DOHH2 (cell line): Measurements from ENCODE around the gene MOGAT1.

Experiments
- H3F3A ChIP-seq: fragments of 200-600 bp; sonication (generic), shearing (Covaris generic); 2 replicates; pipeline ENCODE4 v1.6.0; 2016; ENCODE audit warnings: antibody characterized with exemption, mild to moderate bottlenecking; ENCODE audit not compliant: control insufficient read depth, insufficient read depth
- H3K27ac ChIP-seq: fragments of 200-600 bp; sonication (generic); 2 replicates; pipeline ENCODE4 v1.5.1; 2014; ENCODE audit warnings: low read depth, mild to moderate bottlenecking, low read length, moderate library complexity
- H3K27me3 ChIP-seq: fragments of 200-600 bp; sonication (generic); 2 replicates; pipeline ENCODE4 v1.6.1; 2014; ENCODE audit warnings: mild to moderate bottlenecking, low read length, mixed read lengths; ENCODE audit not compliant: control insufficient read depth
- H3K36me3 ChIP-seq: fragments of 200-600 bp; sonication (generic); 2 replicates; pipeline ENCODE4 v1.6.1; 2014; ENCODE audit warnings: mild to moderate bottlenecking, low read length, moderate library complexity, mixed read lengths; ENCODE audit not compliant: control insufficient read depth
- H3K4me1 ChIP-seq: fragments of 200-600 bp; sonication (generic); 2 replicates; pipeline ENCODE4 v1.6.1; 2014; ENCODE audit warnings: mild to moderate bottlenecking, low read length, mixed read lengths; ENCODE audit not compliant: control insufficient read depth
- H3K4me2 ChIP-seq: fragments of 200-600 bp; sonication (generic); 2 replicates; pipeline ENCODE4 v1.6.0; 2014; ENCODE audit warnings: mild to moderate bottlenecking, low read length, moderate library complexity
- H3K4me3 ChIP-seq: fragments of 200-600 bp; sonication (generic); 2 replicates; pipeline ENCODE4 v1.5.1; 2014; ENCODE audit warnings: mild to moderate bottlenecking, low read length, mixed read lengths
- H3K79me2 ChIP-seq: fragments of 200-600 bp; sonication (generic); 2 replicates; pipeline ENCODE4 v1.6.1; 2014; ENCODE audit warnings: mild to moderate bottlenecking, low read length, mixed read lengths; ENCODE audit not compliant: control insufficient read depth
- H3K9me2 ChIP-seq: fragments of 200-600 bp; sonication (generic); replicated peaks from 2 replicates; pipeline ENCODE4 v1.6.1; 2014; ENCODE audit warnings: mild to moderate bottlenecking, low read length, mixed read lengths; ENCODE audit not compliant: control insufficient read depth
- H3K9me3 ChIP-seq: fragments of 200-600 bp; sonication (generic); 2 replicates; pipeline ENCODE4 v1.6.1; 2014; ENCODE audit warnings: antibody characterized with exemption, low read length, mixed read lengths; ENCODE audit not compliant: control insufficient read depth, insufficient read depth
- H4K20me1 ChIP-seq: fragments of 200-600 bp; sonication (generic); 2 replicates; pipeline ENCODE4 v1.6.0; 2014; ENCODE audit warnings: low read depth, mild to moderate bottlenecking, antibody characterized with exemption, low read length, moderate library complexity; ENCODE audit not compliant: control insufficient read depth, insufficient read depth
- EZH2phosphoT487 ChIP-seq: fragments of 200-600 bp; sonication (generic); IDR thresholded peaks from 2 replicates; pipeline ENCODE4 v1.6.1; 2017; ENCODE audit warnings: borderline replicate concordance, mild to moderate bottlenecking, antibody characterized with exemption, low read length, moderate library complexity, mixed read lengths
- TF ChIP-seq, protein P1 (sequence below): fragments of 200-600 bp; sonication (generic); IDR thresholded peaks from one replicate; pipeline ENCODE4 v1.5.1; 2014; ENCODE audit warnings: antibody characterized with exemption, mild to moderate bottlenecking, low read depth, low read length; ENCODE audit not compliant: poor library complexity, severe bottlenecking

The MOGAT1 gene

DNA sequence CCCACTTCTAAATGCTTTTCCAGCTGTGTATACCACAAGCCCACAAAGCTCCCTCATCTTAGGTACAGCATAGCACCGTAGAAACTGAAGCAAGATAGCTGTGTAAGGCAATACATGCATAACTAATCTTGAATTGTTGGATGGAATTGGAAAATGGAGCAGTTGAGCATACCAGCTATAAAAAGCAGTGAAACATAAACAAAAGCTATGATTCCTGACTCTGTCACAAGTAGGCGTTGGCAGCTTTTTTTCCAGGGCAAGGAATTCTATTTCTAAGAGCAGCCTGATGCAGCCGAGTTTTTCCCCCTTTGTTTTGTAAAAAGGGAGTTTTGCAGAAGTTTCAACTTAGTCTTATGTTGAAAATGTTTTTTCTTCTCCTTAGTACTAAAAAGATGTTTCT, 32.4 kb downstream of the MOGAT1 start:
- Histone ChIP-seq H3K9me2 (no peaks in the 10 kb centered on the region), H4K20me1 (no peaks in the 10 kb centered on the region), H3K4me3 (no peak overlapping the region), H3K4me2 (no peak overlapping the region), H3K79me2 (no peaks in the 10 kb centered on the region), H3K27me3 (peaks cover 4% of the 10 kb centered on the region), H3F3A (no peaks in the 10 kb centered on the region), H3K9me3 (no peaks in the 10 kb centered on the region), H3K27ac (no peak overlapping the region), H3K4me1 (peaks cover 26% of the 10 kb centered on the region), H3K36me3 (no peaks in the 10 kb centered on the region)
- TF ChIP-seq, protein P1, sequence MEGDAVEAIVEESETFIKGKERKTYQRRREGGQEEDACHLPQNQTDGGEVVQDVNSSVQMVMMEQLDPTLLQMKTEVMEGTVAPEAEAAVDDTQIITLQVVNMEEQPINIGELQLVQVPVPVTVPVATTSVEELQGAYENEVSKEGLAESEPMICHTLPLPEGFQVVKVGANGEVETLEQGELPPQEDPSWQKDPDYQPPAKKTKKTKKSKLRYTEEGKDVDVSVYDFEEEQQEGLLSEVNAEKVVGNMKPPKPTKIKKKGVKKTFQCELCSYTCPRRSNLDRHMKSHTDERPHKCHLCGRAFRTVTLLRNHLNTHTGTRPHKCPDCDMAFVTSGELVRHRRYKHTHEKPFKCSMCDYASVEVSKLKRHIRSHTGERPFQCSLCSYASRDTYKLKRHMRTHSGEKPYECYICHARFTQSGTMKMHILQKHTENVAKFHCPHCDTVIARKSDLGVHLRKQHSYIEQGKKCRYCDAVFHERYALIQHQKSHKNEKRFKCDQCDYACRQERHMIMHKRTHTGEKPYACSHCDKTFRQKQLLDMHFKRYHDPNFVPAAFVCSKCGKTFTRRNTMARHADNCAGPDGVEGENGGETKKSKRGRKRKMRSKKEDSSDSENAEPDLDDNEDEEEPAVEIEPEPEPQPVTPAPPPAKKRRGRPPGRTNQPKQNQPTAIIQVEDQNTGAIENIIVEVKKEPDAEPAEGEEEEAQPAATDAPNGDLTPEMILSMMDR: no peak
- no peak for TF ChIP-seq EZH2phosphoT487

DNA sequence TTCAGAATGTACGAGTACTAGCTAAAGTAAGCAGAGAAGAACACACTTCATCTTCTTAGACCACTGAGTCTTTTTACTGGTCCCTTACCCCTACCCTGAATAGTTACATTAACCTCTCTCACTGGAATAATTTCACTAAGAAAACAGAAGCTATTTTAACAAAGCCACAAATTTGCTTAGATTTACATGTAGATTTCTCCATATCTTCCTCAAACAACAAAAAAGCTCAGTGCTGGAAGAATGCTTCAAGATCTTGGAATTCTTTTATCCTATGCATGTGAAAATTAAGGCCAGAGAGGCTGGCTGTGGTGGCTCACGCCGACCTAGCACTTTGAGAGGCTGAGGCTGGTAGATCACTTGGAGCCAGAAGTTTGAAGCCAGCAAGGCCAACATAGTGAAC, 35.2 kb downstream of the MOGAT1 start:
- Histone ChIP-seq H4K20me1 (no peaks in the 10 kb centered on the region), H3K9me2 (no peaks in the 10 kb centered on the region), H3K4me3 (no peak overlapping the region), H3K36me3 (no peaks in the 10 kb centered on the region), H3K9me3 (no peaks in the 10 kb centered on the region), H3K4me2 (no peak overlapping the region), H3K27me3 (no peaks in the 10 kb centered on the region), H3K79me2 (no peaks in the 10 kb centered on the region), H3K4me1 (peaks cover 36% of the 10 kb centered on the region), H3K27ac (no peak overlapping the region), H3F3A (no peaks in the 10 kb centered on the region)
- no peak for TF ChIP-seq EZH2phosphoT487
- TF ChIP-seq, protein P1: no peak

DNA sequence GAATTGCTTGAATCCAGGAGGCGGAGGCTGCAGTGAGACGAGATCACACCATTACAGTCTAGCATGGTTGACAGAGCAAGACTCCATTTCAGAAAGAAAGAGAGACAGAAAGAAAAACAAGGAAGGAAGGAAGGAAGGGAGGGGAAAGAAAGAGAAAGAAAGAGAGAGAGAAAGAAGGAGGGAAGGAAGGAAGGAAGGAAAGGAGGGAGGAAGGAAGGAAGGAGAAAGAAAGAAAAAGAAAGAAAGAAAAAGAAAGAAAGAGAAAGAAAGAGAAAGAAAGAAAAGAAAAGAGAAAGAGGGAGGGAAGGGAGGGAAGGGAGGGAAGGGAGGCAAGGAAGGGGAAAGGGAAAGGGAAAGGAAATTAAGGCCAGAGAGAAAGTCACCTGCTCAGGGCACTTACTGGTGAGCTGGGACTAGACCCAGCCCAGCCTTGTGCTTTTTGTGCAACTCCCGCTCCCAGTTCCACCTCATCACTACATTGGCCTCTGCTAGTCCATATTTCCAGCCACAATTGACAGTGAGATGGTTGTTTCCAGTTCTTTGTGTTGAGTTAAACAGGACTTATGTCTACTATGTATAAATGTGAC, 35.7 kb downstream of the MOGAT1 start:
- Histone ChIP-seq H3K4me3 (no peak overlapping the region), H3K4me2 (no peak overlapping the region), H3K79me2 (no peaks in the 10 kb centered on the region), H3K27ac (no peak overlapping the region), H3K36me3 (no peaks in the 10 kb centered on the region), H3K27me3 (no peaks in the 10 kb centered on the region), H3F3A (no peaks in the 10 kb centered on the region), H3K9me3 (no peaks in the 10 kb centered on the region), H3K4me1 (peaks cover 37% of the 10 kb centered on the region), H3K9me2 (no peaks in the 10 kb centered on the region), H4K20me1 (no peaks in the 10 kb centered on the region)
- no peak for TF ChIP-seq EZH2phosphoT487
- TF ChIP-seq, protein P1: no peak
